Stimulated activated CD4-positive, alpha-beta T cell treated with anti-CD3 and anti-CD28 coated beads, Interleukin-1b, Interleukin-23, amount 100 ng/mL, for 4 hours (primary cell): ENCODE data around the gene MYRF.
A peak's percentile ranks its signal among the peaks of the same experiment; 100 is the strongest.

Source experiments
- DNase-seq, 2 donors: peaks; one replicate each; pipeline ENCODE4 v3.0.0-alpha.2; 2020; ENCODE audit warnings: low read depth in 2 of 2

Gene MYRF

DNA sequence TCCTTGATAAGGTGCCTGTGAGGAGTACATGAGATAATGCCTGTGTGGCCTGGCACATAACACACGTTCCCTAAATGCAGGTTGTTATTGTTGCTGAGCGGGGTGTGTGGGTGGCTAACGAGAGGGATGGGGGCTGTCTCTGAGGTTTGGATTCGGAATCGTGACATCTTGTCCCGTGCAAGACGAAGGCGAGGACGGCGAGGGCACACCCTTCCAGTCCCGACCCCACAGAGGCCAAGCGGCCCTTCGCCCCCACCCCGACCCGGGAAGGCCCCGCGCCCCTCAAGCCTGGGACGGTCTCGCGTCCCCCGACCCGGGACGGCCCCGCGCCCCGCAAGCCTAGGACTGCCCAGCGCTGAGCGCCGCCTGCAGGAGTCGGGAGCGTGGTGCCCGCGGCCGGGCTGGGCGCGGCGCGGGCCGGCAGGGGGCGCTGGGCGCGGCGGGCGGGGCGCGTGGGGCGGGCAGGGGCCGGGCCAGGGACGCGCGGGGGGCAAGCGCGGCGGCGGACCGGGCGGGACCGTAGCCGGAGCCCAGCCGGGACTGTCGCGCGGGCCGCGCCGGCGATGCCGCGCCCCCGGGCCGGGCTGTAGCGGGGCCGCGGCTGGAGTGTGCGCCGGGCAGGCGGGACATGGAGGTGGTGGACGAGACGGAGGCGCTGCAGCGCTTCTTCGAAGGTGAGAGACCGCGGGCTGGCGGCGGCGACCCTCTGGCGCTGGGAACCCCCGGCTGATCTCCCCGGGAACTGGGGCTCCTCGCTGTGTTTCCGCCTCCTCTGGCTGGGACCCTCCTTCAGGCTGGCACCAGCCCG is at the start of gene MYRF:
Gene MYRF, plus strand, starts transcription at position 520 of the 808 bp plus-strand sequence. Its CDS starts 109 bp downstream, at position 629.
- DNase-seq = peak; percentile 39 to 64

- DNase-seq = no peak
Measured at GRCh38 chr11:61702701-61703312, 49.6 kb upstream of the MYRF start.

DNA sequence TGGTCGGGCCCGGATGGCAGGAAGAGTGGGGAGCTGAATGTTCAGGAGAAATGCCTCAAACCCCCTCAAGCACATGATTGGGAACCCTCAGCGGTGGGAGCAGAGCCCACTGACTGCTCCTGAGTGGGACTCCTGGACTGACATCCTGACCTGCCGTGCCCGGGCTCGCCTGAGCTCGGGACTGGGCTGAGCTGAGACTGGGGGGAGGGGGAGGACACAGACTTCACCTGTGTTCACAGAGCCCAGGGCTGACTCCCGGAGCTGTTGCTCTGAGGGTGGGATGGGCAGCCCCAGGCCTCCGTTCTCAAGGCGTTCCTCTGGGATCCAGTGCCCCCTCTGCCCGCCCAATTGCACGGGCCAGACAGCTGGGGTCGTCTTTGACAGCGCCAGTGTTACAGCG is 47.6 kb upstream of the MYRF start:
- DNase-seq = no peak

DNA sequence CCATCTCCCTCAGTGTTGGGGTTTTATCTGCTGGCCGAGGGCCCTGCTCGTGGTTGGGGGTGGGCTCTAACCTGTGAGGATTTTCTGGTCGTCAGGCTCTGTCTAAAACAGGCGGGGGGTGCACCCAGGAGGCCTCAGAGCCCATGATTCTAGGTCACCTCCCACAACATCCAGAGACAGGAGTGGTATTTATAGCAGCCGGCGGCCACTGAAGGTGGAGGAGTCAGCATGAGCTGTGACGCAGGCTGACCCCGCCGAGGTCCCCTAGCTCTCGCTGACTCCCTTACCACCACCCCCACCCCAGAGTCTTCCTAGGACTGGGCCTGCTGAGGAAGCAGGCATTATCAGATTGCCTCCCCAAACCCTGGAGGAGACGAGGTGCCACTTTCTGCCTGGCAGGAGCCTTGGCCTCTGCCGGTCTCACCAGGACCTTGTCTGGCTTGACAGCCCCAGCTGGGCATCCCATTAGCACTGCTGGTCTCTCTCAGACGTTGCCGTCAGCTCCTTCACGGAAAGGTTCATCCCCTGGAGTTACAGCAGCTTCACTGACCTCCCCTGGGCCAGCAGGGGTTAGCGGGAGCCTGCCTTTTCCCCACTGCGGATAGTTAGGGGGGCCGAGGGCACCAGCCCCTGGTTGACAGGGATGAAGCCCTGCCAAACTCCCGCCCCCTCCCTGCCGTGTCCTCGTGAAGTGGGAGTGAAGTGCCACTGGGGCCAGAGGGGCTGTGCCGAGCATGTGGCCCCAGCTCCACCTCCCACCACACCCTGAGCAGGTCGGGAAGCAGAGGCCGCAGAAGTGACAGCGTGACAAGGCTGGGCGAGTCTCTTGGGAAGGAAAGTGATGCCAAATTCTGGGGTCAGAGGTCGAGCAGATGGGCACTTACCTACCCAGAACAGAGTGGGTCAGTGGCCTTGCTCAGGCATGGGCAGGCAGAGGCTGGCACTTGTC is 45.7 kb upstream of the MYRF start:
- no peak for DNase-seq

DNA sequence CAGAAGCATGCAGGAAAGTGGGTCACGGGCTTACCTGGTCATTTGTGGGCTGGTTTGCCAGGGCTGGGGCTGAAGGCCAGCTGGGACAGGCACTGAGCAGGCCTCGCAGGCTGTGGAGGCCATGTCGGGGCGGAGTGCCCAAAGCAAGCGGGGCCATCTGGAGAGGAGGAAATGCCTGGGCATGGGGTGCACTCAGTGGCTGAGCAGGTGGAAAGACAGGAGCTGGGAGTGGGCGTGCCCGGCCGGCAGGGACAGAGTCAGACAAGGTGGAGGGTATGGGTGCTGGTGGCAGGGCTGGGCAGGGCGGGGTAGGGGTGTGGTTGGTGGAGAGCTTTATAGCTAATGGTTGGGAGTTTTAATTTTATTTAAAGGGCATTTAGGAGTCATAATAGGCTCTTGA is 44.9 kb upstream of the MYRF start:
- DNase-seq = no peak

GRCh38 chr11:61709110-61709509 is 43.3 kb upstream of the MYRF start:
- no peak for DNase-seq

- DNase-seq = no peak
Measured at GRCh38 chr11:61709572-61709971, 42.9 kb upstream of the MYRF start.

DNA sequence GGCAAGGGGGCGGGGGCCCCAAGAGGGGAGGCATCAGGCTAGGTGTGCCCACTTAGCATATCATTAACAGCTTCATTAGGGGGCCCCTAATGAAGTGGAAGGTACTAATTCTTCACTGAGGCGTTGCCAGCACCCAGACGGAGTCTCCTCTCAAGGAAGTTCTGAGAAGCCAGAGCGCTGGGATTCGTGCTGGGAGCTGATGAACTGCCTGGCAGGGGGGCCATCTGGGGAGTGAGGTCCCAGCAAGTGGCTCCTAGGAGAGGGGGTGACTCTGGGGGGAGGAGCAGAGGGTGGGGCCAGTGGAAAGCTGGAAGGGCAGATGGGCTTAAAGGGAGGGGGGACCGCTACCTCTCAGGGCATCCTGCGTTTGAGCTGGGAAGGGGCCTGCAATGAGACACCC is 42.4 kb upstream of the MYRF start:
- no peak for DNase-seq

DNA sequence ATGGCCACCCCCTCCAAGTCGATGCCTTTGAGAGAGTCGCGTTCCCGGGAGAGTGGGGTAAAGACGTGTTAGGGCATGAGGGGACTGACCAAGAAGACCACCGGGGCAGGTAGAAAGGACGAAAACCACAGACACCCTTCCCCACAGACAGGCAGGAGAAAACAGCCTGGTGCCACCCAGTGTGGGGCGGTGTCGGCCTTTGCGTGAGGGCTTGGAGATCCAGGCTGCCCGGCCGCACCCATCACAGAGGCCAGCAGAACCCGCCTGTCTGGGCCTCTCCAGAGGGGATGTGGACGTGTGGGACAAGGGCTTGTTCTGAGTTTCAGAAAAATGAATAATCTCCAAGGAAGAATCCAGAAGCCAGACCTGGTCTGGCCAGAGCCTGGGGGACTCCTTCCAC is 41.4 kb upstream of the MYRF start:
- no peak for DNase-seq

DNA sequence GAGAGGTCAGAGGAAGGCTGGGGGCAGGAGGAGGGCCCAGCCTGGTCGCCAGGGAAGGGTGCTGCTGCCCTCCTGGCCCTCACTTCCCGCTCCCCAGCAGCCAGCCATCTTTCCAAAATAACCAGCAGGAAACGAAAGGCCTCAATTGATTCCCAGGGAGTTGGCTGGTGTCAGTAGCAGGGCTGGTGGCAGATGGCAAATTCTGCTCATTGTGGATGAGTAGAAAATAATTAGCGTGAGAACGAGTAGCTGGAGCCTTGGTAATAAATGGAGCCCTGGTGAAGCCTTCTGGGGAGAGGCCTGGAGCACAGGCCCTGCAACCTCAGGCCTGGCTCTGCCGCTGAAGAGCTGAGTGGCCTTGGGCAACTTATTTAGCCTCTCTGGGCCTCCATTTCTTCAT is 40.9 kb upstream of the MYRF start:
- DNase-seq = no peak

DNA sequence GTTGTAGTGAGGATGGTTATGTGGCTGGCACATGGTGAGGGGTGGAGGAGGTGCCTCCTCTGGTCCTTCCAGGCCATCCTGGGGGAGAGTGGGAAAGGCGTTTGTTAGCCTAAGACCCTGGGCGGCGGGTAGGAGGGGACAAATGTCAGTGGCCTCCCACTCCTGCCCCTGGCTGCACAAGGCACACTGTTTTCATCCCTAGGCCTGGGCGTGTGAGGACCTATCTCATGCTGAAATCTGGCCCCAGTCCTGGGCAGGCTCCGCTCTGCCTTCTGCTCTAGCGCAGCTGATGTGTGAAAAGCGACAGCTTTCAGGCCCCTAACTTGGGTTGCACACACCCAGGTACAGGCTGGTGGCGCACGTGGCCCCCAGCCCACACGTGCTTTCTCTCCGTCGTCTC is 40.1 kb upstream of the MYRF start:
- DNase-seq = no peak

- DNase-seq = no peak
Measured at GRCh38 chr11:61712846-61713245, 39.6 kb upstream of the MYRF start.

DNA sequence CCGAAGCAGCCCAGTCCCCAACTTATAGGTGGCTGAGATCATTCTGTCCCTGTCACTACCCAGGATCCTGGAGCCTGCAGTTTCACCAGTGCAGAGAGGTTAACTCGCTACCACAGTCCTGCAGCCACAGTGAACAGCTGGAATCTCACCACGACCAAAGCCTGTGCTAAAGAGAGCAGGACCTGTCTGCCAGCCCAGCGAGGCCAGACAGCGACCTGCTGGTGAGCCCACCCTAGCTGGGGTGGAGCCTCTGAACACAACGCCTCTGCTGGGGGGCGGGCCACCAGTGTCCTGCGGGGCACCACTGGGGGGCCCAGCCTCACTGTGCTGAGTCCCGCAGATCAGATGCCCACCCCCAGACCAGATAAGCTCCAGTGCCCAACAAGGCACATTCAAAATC is 39.0 kb upstream of the MYRF start:
- DNase-seq = no peak

DNA sequence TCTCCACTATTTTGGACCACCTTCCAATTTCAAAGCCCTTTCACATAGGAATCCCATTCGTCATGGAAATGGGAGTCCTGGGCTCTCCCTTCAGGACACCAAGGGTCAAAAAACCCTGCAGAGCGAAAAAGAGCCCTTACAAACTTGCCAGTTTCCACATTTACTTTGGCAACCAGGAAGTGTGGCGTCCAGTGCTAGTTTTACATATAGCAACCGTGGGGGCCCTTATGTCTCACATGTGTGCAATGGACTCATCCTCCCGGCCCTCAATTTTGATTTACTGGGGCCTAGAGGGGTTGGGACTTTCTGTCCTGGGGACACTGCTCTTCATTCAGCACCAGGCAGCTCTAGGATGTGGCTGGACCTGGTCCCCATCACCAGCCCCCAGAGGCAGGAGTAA is 38.5 kb upstream of the MYRF start:
- no peak for DNase-seq

- no peak for DNase-seq
Measured at GRCh38 chr11:61714316-61714715, 38.1 kb upstream of the MYRF start.

DNA sequence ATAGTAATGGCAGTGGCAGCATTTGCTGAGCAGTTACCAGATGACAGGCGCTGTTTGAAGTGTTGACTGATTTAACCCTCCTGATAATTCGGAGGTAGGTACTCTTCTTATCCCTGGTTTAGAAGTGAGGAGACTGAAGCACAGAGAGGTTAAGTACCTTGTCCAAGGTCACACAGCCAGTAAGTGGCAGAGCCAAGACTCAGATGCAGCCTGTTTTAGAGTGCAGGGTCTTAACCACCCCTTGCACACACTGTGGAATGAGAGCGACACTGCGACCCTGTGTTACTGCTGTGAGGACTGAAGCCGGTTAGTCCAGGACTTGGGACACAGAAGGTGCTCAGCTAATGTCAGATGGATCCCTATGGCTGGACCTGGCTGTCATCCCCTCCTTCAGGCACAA is 37.5 kb upstream of the MYRF start:
- DNase-seq = no peak

GRCh38 chr11:61715867-61716266 is 36.6 kb upstream of the MYRF start:
- DNase-seq = no peak

DNA sequence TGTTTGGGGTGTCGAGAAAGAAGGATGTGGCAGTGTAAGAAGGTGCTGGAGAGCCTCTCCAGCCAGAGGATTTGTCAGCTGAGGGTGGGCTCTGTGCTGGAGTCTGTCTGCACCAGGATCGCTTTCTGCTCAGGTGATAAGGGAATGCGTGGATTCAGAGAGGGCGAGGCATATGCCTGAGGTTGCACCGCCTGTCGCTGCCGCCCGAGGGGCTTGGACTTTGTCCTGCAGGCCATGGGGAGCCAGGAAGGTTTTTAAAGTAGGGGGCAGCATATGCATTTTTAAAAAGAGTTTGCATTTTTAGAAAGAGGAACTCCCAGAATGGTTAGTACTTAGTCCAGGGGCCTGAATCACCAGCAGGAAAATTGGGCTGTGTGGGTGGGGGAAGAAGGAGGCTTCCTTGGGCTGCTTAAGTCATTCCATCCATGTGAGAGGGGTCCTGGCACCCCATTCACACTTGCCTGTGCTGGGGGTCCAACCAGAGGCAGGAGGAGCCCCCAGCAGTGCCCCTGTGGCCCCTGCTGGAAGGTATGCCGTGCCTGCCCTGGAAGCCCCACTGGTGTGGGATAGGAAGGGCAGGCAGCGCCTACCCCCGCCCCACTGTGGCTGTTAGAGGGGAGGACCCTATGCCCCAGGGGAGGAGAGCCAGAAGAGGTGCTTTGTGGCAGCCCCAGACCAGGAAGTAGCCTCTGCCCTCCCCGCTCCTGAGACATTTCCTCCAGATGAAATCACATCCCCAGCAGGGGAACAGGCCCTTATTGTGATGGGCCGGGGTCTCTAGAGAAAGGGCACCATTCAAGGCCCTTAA is 35.8 kb upstream of the MYRF start:
- no peak for DNase-seq

DNA sequence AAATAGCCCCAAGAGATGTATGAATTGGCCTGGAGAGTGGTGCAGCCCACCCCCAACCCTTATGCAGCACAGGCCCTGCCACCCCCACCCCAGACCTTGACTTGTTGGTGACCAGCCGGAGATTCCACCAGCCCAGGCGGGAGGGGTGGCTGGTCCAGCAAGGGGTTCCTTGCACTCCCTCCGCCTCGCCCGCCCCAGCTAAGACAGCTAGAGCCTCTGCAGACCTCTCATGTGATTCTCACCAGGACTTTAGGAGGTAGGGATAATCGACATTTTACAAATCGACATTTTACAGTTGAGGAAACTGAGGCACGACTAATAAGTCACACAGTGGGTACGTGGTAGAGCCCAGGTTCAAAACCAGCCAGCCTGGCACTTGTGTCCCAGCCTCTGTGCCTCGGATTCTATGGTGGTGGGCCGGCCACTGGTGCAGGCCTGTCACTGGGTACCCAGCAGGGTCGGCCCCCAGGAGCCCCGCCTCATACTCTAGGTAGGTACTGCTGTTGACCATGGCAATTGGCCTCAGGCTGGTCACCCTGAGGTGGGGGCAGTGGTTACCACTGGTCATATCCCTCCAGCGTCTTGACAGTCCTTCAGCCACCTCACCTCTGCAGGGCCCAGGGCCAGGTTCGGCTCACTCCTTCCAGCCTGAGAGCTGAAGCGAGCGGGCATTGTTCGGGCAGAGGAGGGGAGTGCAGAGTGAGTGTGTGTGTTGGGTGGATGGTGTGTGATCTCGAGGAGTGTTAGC is 35.0 kb upstream of the MYRF start:
- no peak for DNase-seq

- DNase-seq = no peak
Measured at GRCh38 chr11:61718046-61718531, 34.3 kb upstream of the MYRF start.
